SU-DHL-6 (cell line): ENCODE measurements around the gene RPA3.

Experiments used
- H2AFZ ChIP-seq: fragments of 200-600 bp; sonication (generic); 2 replicates; pipeline ENCODE4 v1.6.1; 2014; ENCODE audit warnings: low read depth, mild to moderate bottlenecking, moderate library complexity, mixed read lengths, antibody characterized with exemption, low read length; ENCODE audit not compliant: severe bottlenecking
- H3F3A ChIP-seq: fragments of 200-600 bp; shearing (Covaris generic); 2 replicates; pipeline ENCODE4 v1.6.0; 2016; ENCODE audit warnings: antibody characterized with exemption, mild to moderate bottlenecking; ENCODE audit not compliant: insufficient read depth
- H3K27ac ChIP-seq: fragments of 200-600 bp; sonication (generic); 2 replicates; pipeline ENCODE4 v1.5.1; 2016; ENCODE audit warnings: low read depth, mild to moderate bottlenecking, low read length, moderate library complexity, mixed read lengths
- H3K27me3 ChIP-seq: fragments of 200-600 bp; sonication (generic), shearing (Covaris generic); 2 replicates; pipeline ENCODE4 v1.6.0; 2014; ENCODE audit warnings: mild to moderate bottlenecking, low read length
- H3K36me3 ChIP-seq: fragments of 200-600 bp; sonication (generic); 2 replicates; pipeline ENCODE4 v1.6.1; 2014; ENCODE audit warnings: mild to moderate bottlenecking, low read length, mixed read lengths
- H3K4me2 ChIP-seq: fragments of 300-600, 200-600 bp; shearing (Covaris generic), sonication (generic); 2 replicates; pipeline ENCODE4 v1.6.0; 2014; ENCODE audit warnings: low read length, low read depth, mild to moderate bottlenecking; ENCODE audit not compliant: poor library complexity, severe bottlenecking
- H3K4me3 ChIP-seq: fragments of 200-600 bp; sonication (generic); 2 replicates; pipeline ENCODE4 v1.5.1; 2014; ENCODE audit warnings: antibody characterized with exemption, low read length, mild to moderate bottlenecking, mixed read lengths; ENCODE audit not compliant: insufficient read depth, poor library complexity, severe bottlenecking
- H3K79me2 ChIP-seq: fragments of 200-600 bp; sonication (generic); 2 replicates; pipeline ENCODE4 v1.6.1; 2014; ENCODE audit warnings: mild to moderate bottlenecking, low read length, moderate library complexity; ENCODE audit not compliant: insufficient read depth
- H3K9ac ChIP-seq: fragments of 200-600 bp; sonication (generic); 2 replicates; pipeline ENCODE4 v1.7.0; 2014; ENCODE audit warnings: mild to moderate bottlenecking, low read length
- H3K9me2 ChIP-seq: fragments of 200-600 bp; sonication (generic); replicated peaks from 2 replicates; pipeline ENCODE4 v1.6.1; 2014; ENCODE audit warnings: low read length; ENCODE audit not compliant: insufficient read depth
- H3K9me3 ChIP-seq: fragments of 200-600 bp; sonication (generic); 2 replicates; pipeline ENCODE4 v1.6.1; 2014; ENCODE audit warnings: low read length, mixed read lengths; ENCODE audit not compliant: insufficient read depth
- H4K20me1 ChIP-seq: fragments of 200-600 bp; sonication (generic); 2 replicates; pipeline ENCODE4 v1.6.1; 2014; ENCODE audit warnings: low read depth, mild to moderate bottlenecking, antibody characterized with exemption, low read length, moderate library complexity, mixed read lengths
- EZH2phosphoT487 ChIP-seq: fragments of 200-600 bp; sonication (generic), shearing (Covaris generic); conservative IDR thresholded peaks from 2 replicates; pipeline ENCODE4 v1.6.1; 2018; ENCODE audit warnings: mild to moderate bottlenecking, antibody characterized with exemption, low read length, moderate library complexity, mixed read lengths
- TF ChIP-seq, protein P1 (sequence below): fragments of 200-600 bp; sonication (generic); IDR thresholded peaks from one replicate; pipeline ENCODE4 v1.5.1; 2017; ENCODE audit warnings: antibody characterized with exemption, mild to moderate bottlenecking, low read length, moderate library complexity; ENCODE audit not compliant: insufficient read depth, poor library complexity, severe bottlenecking

Gene RPA3

DNA sequence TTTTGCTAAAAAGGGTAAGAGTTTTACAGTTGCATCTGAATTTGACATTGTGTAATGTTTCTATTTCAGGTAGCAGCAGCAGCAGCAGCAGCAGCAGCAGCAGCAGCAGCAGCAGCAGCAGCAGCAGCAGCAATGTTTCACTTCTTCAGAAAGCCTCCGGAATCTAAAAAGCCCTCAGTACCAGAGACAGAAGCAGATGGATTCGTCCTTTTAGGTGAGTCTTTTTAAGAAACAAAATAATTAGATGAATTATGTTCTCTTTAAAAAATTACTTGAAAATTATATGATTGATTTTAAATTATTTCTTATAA is 45.2 kb downstream of the RPA3 start:
- H3K4me3 ChIP-seq = no peak overlapping the region
- no peak overlapping the region for H2AFZ ChIP-seq
- peaks cover 7% of the 10 kb centered on the region for H3K36me3 ChIP-seq
- H4K20me1 ChIP-seq = no peaks in the 10 kb centered on the region
- peak overlapping the region; percentile 32 for H3K4me2 ChIP-seq
- no peaks in the 10 kb centered on the region for H3K27me3 ChIP-seq
- no peaks in the 10 kb centered on the region for H3K9me3 ChIP-seq
- TF ChIP-seq, protein P1, sequence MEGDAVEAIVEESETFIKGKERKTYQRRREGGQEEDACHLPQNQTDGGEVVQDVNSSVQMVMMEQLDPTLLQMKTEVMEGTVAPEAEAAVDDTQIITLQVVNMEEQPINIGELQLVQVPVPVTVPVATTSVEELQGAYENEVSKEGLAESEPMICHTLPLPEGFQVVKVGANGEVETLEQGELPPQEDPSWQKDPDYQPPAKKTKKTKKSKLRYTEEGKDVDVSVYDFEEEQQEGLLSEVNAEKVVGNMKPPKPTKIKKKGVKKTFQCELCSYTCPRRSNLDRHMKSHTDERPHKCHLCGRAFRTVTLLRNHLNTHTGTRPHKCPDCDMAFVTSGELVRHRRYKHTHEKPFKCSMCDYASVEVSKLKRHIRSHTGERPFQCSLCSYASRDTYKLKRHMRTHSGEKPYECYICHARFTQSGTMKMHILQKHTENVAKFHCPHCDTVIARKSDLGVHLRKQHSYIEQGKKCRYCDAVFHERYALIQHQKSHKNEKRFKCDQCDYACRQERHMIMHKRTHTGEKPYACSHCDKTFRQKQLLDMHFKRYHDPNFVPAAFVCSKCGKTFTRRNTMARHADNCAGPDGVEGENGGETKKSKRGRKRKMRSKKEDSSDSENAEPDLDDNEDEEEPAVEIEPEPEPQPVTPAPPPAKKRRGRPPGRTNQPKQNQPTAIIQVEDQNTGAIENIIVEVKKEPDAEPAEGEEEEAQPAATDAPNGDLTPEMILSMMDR = no peak
- peaks cover 9% of the 10 kb centered on the region; the same call in 1 of the 2 replicates for H3F3A ChIP-seq
- no peak overlapping the region for H3K27ac ChIP-seq
- H3K9me2 ChIP-seq = no peaks in the 10 kb centered on the region
- H3K79me2 ChIP-seq = no peaks in the 10 kb centered on the region
- no peak overlapping the region for H3K9ac ChIP-seq

DNA sequence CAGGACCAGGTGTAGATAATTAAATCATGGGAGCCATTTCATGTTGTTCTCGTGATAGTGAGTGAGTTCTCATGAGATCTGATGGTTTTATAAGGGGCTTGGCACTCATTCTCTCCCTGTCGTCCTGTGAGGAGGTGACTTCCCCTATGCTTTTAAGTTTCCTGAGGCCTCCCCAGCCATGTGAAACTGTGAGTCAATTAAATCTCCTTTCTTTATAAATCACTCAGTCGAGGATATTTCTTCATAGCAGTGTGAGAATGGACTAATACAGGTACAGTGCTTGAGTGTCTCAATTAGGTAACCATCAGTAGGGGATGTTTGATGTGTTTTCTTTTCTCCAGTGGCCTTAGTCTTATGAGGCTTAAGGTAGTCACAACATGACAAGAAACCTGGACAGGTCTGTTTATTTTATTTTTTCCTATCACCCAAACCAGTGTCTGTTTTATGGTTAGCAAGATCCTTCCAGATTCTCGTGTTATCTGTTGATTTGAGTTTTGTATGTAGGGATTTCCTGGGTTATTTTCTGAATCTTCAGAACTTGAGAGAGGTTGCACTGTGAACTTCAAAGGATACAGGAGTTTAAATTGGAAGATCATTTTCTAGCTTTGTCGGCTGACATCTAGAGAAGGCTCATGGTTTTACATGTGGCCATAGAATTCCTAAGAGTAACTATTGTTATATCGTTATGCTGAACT is 45.7 kb downstream of the RPA3 start:
- no peaks in the 10 kb centered on the region for H4K20me1 ChIP-seq
- no peak overlapping the region for H3K9ac ChIP-seq
- H3K79me2 ChIP-seq = no peaks in the 10 kb centered on the region; the same call in 1 of the 2 replicates
- H3K4me3 ChIP-seq = no peak overlapping the region
- H3K27ac ChIP-seq = no peak overlapping the region
- peak overlapping the region; percentile 32 for H3K4me2 ChIP-seq
- peaks cover 9% of the 10 kb centered on the region; the same call in 1 of the 2 replicates for H3F3A ChIP-seq
- TF ChIP-seq, protein P1 = no peak
- no peak for TF ChIP-seq EZH2phosphoT487
- no peaks in the 10 kb centered on the region for H3K9me3 ChIP-seq
- H3K9me2 ChIP-seq = no peaks in the 10 kb centered on the region
- peaks cover 4% of the 10 kb centered on the region; the same call in 1 of the 2 replicates for H3K36me3 ChIP-seq
- no peak overlapping the region for H2AFZ ChIP-seq
- H3K27me3 ChIP-seq = no peaks in the 10 kb centered on the region

DNA sequence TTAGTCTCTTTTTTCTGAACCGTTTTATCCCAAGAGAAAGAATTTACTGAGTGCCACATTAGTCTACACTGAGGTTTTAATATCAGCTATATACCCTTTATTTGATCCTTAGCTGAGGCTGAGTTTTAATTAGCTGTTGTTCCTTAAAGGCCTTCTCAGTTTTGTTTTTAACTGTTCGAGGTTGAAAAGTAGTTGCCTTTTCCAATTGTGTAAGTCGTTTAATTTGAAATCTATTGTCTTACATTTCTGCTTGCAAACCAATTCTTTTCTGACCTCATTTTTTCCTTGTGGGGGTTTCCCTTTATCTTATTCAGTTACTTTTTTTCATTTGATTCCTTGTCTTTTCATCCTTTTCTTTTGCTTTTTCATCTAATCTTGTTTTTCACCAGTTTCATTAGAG is 47.0 kb downstream of the RPA3 start:
- peaks cover 7% of the 10 kb centered on the region; the same call in 1 of the 2 replicates for H3K79me2 ChIP-seq
- no peak overlapping the region for H3K27ac ChIP-seq
- no peaks in the 10 kb centered on the region for H3K27me3 ChIP-seq
- no peak for TF ChIP-seq EZH2phosphoT487
- TF ChIP-seq, protein P1 = no peak
- no peak overlapping the region for H3K4me2 ChIP-seq
- no peak overlapping the region for H2AFZ ChIP-seq
- no peaks in the 10 kb centered on the region for H3K9me2 ChIP-seq
- no peak overlapping the region for H3K9ac ChIP-seq
- H3K4me3 ChIP-seq = no peak overlapping the region
- no peaks in the 10 kb centered on the region; the same call in 1 of the 2 replicates for H3K36me3 ChIP-seq
- H3K9me3 ChIP-seq = no peaks in the 10 kb centered on the region
- H4K20me1 ChIP-seq = no peaks in the 10 kb centered on the region
- H3F3A ChIP-seq = peaks cover 2% of the 10 kb centered on the region; the same call in 1 of the 2 replicates
